Ovary (tissue), 9 donors: ENCODE data around the gene POU5F2. TPM values are rescaled to one million over a fixed set of nuclear protein-coding genes. Genes with fewer than 3 reads are reported as not detected.

ENCODE experiments used
- DNase-seq, 5 donors: peaks; one replicate each; pipeline ENCODE4 v3.0.0-alpha.2; 2019 to 2020
- H3K27ac ChIP-seq, 2 donors: fragments of 200-600 bp; one replicate each; pipeline versions ENCODE4 v1.5.1 to v1.8.0; 2019 to 2022
- H3K27me3 ChIP-seq: fragments of 200-600 bp; one replicate; pipeline ENCODE4 v1.8.0; 2022
- H3K36me3 ChIP-seq: fragments of 200-600 bp; sonication (generic); one replicate; pipeline ENCODE4 v1.5.1; 2019
- H3K4me1 ChIP-seq: one replicate; pipeline ENCODE4 v1.8.1; 2013; ENCODE audit warnings: mild to moderate bottlenecking, moderate library complexity; ENCODE audit not compliant: insufficient read depth
- H3K4me3 ChIP-seq: fragments of 200-600 bp; sonication (generic); one replicate; pipeline ENCODE4 v1.5.1; 2017
- H3K9me3 ChIP-seq, 2 donors: fragments of 200-600 bp in 1 of 2; sonication (generic) in 1 of 2; one replicate each; pipeline versions ENCODE4 v1.5.1 to v1.8.1; 2013 to 2019; ENCODE audit warnings: mild to moderate bottlenecking in 1 of 2, moderate library complexity in 1 of 2
- EP300 ChIP-seq: sonication (generic); formaldehyde crosslinking; IDR thresholded peaks from one replicate; pipeline ENCODE4 v1.6.1; 2017; ENCODE audit warnings: antibody characterized with exemption
- POLR2A ChIP-seq: fragments of 450-650 bp; IDR thresholded peaks from one replicate; pipeline ENCODE4 v1.6.1; 2017; ENCODE audit warnings: antibody characterized with exemption, mild to moderate bottlenecking, moderate library complexity
- WGBS, 3 donors: extraction: QIAGEN DNeasy Blood & Tissue Kit in 1 of 3; methylation state at CpG; one replicate each; pipeline versions ENCODE4 v1.1.5 to v1.1.7; 2013 to 2017; 5-methylcytosine and 5-hydroxymethylcytosine counted together
- intact Hi-C, 4 donors: fragments of 100-400 bp; cut with DNase I; formaldehyde crosslinking; loops; one replicate each; pipeline versions ENCODE4 v1.11.0 to v1.15.1; 2022 to 2023
- polyA plus RNA-seq, 2 donors: library from polyadenylated mRNA; stranded (reverse); fragments of 200-250 nt in 1 of 2; fragments of 350-450 nt in 1 of 2; fragmentation: Illumina TruSeq in 1 of 2; extraction: RNeasy Lipid Tissue Mini Kit (QIAGEN cat#74804) in 1 of 2; gene quantifications; one replicate each; pipeline ENCODE4 v1.2.3, GENCODE V29; 2013 to 2014
- total RNA-seq, 7 donors: library from RNA; depleted of rRNA in 2 of 7; stranded (reverse); fragments of >200 nt in 2 of 7; fragmentation: NEBNext Ultra II Directional in 3 of 7; extraction: Animal tissue kit (Norgen Biotek cat#: 25700) in 3 of 7; gene quantifications; one replicate each; pipeline versions ENCODE4 v1.1.0 to v1.2.4, GENCODE V29; 2016 to 2023
- TF ChIP-seq, protein P1 (sequence below), 3 donors: fragments of 450-650 bp in 2 of 3; fragments of 200-600 bp in 1 of 3; IDR thresholded peaks; one replicate each; pipeline versions ENCODE4 v1.5.1 to v1.8.0; 2016 to 2022; ENCODE audit warnings: antibody characterized with exemption in 3 of 3, mild to moderate bottlenecking in 1 of 3
- donor health status: DM: no; HTN: no; CAD: no; lungs with moderate emphysema.
- donor health status: DM: no; HTN: no; CAD: no.
- donor health status: Bipolar disorder and iron deficiency.
- donor health status: DM: yes; HTN: yes; CAD: no.
- donor health status: DM: no; HTN: no; CAD: no.
- donor health status: DM: yes; HTN: yes; CAD: no.

POU5F2 gene
- total and polyA plus RNA-seq, 9 donors, result 0.06 to 3.0 (median 1.1) TPM

DNA sequence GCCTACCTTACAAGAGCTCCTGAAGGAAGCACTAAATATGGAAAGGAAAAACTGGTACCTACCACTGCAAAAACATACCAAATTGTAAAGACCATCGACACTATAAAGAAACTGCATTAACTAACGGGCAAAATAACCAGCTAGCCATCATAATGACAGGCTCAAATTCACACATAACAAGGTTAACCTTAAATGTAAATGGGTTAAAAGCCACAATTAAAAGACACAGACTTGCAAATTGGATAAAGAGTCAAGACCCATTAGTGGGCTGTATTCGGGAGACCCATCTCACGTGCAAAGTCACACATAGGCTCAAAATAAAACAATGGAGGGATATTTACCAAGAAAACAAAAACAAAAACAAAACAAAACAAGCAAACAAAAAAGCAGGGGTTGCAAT lies 49.4 kb downstream of the POU5F2 start:
- TF ChIP-seq POLR2A (no peak), EP300 (no peak)
- TF ChIP-seq, protein P1, sequence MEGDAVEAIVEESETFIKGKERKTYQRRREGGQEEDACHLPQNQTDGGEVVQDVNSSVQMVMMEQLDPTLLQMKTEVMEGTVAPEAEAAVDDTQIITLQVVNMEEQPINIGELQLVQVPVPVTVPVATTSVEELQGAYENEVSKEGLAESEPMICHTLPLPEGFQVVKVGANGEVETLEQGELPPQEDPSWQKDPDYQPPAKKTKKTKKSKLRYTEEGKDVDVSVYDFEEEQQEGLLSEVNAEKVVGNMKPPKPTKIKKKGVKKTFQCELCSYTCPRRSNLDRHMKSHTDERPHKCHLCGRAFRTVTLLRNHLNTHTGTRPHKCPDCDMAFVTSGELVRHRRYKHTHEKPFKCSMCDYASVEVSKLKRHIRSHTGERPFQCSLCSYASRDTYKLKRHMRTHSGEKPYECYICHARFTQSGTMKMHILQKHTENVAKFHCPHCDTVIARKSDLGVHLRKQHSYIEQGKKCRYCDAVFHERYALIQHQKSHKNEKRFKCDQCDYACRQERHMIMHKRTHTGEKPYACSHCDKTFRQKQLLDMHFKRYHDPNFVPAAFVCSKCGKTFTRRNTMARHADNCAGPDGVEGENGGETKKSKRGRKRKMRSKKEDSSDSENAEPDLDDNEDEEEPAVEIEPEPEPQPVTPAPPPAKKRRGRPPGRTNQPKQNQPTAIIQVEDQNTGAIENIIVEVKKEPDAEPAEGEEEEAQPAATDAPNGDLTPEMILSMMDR (IDR thresholded peaks at IDR 0.05), result no peak

More for the DNA sequence above, 49.4 kb downstream of the POU5F2 start:
- no peak overlapping the region for H3K27ac ChIP-seq
- intact Hi-C loops, result no loop called here
- no peak overlapping the region for H3K4me3 ChIP-seq
- no peaks in the 10 kb centered on the region for H3K36me3 ChIP-seq
- H3K9me3 ChIP-seq, result no peaks in the 10 kb centered on the region
- no peaks in the 10 kb centered on the region for H3K27me3 ChIP-seq
- no peaks in the 10 kb centered on the region for H3K4me1 ChIP-seq
- 91 to 94% (median 93%) methylated on average over 4 of the region's 4 CpGs for WGBS, 3 donors
- no peak for DNase-seq

Other genes with a start within 250 kb of the POU5F2 start
- 10 to 100 TPM; 22.4 to 45.7 (median 26.5) TPM for gene NR2F1-AS1, start 160.4 kb downstream of the POU5F2 start, total RNA-seq
- gene NR2F1-AS1, start 160.4 kb downstream of the POU5F2 start, polyA plus RNA-seq, result 10 to 100 TPM; 20.7 to 25.0 TPM
- gene NR2F1, start 158.4 kb downstream of the POU5F2 start, total RNA-seq, result 100 to 1,000 TPM in 2 of 7 donors, 10 to 100 TPM in 5; 51.6 to 179 (median 71.5) TPM
- 10 to 100 TPM; 47.6 to 96.5 TPM for gene NR2F1, start 158.4 kb downstream of the POU5F2 start, polyA plus RNA-seq